Fibroblast of skin of right biceps (primary cell): ENCODE data around the gene ESRP2.

Experiments
- DNase-seq: peaks from one replicate; pipeline ENCODE4 v3.0.0-alpha.2; 2013

ESRP2 gene

DNA sequence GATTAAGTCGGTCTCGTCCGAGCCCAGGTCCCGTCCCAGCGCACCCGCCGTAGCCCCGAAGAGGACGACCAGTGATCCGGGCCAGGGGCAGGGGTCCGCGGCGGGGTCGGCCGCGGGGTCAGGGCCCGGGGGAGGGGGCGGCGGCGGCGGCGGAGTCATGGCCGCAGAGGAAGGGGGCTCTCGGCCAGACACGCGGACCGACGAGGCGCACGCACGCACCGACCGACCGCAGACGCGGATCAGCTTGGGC lies at the start of gene ESRP2:
Gene ESRP2, minus strand, starts transcription at position 241 of the 250 bp plus-strand sequence. Its CDS starts 82 bp downstream, at position 159.
- DNase-seq = no peak

GRCh38 chr16:68285683-68286082 lies 49.8 kb upstream of the ESRP2 start:
- no peak for DNase-seq

DNA sequence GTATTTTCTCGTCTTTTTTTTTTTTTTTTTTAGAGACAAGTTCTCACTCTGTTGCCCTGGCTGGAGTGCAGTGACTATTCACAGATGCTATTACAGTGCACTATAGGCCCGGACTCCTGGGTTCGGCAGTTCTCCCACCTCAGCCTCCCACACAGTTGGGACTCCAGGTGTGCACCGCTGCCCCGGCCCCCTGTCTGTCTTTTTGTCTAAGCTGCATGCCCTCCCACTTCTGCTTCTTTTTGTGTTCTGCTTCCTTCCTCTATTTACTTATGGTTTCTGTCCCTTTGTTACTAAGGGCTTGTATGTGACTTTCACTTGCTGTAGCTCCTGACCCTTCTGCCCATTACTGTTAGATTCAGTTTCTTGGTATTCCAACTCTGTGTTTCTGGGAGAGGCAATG lies 48.9 kb upstream of the ESRP2 start:
- no peak for DNase-seq

- no peak for DNase-seq
Observed at GRCh38 chr16:68283801-68284598, 48.1 kb upstream of the ESRP2 start.

GRCh38 chr16:68283346-68283745 lies 47.4 kb upstream of the ESRP2 start:
- DNase-seq = no peak

DNA sequence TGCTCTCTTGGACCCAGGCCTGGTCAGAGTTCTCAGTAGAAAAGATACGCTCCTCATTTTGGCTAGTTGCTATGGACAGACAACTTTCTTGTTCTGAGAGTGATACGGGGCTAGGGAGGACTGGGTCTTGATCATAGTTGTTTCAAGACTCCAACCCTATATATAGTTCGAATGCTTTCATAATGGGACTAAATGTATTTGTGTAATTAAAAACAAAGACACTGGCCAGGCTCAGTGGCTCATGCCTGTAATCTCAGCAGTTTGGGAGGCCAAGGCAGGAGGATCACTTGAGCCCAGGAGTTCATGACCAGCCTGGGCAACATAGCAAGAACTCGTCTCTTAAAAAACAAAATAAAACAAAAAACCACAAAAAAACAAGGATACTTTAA lies 46.1 kb upstream of the ESRP2 start:
- DNase-seq = no peak

DNA sequence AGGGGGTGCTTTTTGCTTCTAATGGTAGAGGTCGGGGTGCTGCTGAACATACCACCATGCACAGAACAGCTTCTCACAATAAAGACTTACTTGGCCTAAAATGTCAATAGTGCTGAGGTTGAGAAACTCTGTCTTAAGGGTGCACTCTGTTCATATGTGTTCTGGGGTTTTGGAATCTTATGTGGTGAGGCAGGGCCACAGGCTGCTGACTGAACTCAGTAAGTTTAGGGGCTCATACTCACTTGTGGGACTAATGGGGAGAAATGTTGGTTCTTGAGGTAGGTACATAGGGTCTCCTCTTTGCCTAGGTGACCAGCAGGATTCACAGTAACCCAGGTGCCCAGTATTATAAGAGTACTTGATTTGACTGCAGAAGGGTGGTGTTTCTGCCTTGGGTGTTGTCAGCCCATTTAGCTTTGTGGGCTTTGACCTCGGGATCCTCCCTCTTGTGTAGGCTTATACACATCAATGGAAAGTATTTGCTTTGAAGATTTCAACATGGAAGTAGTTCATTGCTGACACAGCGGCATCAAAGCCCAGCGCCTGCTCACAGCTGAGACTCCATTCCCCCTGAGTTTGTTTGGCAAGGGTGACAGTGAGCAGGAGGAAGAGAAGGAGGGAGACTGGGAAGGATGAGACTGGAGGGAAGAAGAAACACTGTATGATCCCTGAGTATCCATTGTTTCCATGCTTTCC lies 45.6 kb upstream of the ESRP2 start:
- no peak for DNase-seq

DNA sequence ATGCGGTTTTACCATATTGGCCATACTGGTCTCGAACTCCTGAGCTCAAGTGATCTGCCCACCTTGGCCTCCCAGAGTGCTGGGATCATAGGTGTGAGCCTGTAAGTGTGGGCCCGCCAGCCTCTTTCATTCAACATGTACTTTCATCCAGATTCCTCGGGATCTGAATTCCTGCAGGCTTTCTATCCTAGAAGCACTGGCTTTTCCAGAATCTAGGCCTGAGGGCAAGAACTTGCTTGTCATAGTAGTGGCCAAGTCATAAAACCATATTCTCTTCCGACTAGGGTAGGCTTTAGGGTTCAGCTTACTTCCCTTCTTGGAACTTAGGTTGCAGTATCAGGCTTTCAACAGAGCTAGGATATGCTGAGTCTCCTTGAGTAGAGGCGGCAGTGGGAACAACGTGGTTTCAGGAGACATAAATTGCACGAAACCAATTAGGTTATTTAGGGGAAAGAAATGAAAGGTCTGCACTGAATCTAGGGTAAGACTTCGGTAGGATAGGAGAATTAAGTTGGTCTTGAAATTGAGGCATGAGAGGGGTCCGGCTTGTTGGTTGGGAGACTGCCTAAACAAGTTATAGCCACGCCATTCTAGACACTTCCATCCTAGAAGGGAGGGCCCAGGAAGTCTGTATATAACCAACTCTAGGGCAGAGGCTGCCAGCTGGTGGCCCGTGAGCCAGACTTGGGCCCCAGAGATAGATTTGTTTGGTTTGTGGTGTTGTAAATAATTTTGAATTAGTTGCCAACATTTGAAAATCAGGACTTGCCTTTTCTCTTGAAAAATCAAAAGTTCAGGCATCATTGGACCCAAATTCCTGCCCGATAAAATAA lies 44.0 kb upstream of the ESRP2 start:
- no peak for DNase-seq

- no peak for DNase-seq
Observed at GRCh38 chr16:68276223-68276622, 40.3 kb upstream of the ESRP2 start.

- no peak for DNase-seq
Observed at GRCh38 chr16:68275611-68276191, 39.8 kb upstream of the ESRP2 start.

DNA sequence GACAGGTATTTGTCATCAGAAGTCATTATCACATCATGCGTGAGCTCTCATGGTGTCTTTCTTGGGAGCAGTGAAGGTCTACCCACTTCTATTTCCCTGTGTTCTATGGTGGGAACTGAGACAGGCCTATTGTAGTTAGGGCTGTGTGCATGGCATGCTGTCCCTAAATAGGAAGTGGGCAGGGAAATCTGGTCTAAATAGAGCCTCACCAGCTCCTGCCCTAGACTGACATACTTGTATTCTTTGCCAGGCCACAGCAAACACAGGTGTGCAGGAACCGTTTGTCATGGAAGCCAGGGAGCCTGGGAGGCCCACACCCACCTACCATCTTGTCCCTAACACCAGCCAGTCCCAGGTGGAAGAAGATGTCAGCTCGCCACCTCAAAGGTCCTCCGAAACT lies 38.5 kb upstream of the ESRP2 start:
- DNase-seq = no peak

- no peak for DNase-seq
Observed at GRCh38 chr16:68273896-68274295, 38.0 kb upstream of the ESRP2 start.

DNA sequence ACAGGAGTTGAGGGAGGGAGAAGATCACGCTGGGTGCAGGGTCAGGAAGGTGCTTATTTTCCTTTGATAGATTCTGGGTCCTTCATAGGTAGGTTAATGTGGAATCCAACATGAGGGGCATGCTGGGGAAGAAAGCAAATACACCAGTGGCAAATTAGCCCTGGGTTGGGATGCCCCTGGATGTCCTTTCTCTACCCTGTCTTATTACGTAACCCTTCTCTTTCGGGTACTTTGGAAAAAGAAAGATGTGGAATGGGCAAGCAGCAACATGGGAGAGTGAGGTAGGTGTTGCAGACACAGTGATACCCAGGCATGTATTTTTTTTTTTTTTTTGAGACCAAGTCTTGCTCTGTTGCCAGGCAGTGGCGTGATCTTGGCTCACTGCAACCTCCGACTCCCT lies 37.5 kb upstream of the ESRP2 start:
- no peak for DNase-seq

DNA sequence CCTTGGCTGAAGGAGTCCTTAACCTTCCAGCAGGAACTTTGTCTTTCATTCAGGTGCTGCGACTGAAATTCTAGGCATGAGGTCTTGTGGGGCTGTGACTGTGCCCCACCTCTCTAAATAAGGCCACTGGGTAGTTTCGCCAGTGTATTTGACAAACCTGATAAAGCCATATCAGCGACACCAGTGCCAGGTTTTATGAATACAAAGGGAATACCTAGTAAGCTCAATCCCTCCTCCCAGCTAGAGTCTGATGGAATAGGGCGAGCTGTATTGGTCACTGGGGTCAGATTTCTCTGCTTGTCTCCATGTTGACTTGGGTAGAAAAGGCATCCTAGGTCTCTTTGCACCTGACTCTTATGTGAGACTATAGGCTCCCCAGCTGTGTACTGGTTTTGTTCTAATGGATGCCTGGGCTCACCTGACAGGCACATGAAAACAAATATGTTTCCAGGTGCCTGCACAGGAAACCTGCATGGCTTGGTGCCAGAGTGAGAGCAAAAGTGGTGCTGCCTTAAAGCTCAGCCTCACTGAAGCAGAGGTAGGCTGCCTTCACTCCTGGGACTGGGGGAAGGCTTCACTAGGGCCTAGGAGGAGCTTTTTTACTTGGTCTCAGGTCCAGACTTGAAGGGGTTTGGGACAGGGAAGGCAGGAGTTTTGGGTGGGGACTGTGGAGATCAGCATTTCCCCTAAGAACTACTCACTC lies 36.7 kb upstream of the ESRP2 start:
- no peak for DNase-seq

- no peak for DNase-seq
Observed at GRCh38 chr16:68270353-68270752, 34.4 kb upstream of the ESRP2 start.

DNA sequence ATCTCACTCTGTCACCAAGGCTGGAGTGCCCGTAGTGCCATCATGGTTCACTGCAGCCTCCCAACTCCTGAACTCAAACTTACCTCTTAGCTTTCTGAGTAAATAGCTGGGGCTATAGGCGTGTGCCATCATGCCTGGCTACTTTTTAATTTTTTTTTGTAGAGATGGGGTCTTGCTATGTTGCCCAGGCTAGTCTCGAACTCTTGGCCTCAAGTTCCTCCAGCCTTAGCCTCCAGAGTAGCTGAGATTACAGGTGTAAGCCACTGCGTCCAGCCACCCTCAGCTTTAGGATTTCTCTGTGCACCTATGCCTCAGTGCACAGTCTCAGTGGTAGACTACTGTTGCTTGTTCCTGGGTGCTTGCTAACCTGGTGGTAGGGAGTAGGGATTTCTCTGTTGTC lies 33.9 kb upstream of the ESRP2 start:
- DNase-seq = no peak

- DNase-seq = no peak
Observed at GRCh38 chr16:68267612-68268405, 31.9 kb upstream of the ESRP2 start.

DNA sequence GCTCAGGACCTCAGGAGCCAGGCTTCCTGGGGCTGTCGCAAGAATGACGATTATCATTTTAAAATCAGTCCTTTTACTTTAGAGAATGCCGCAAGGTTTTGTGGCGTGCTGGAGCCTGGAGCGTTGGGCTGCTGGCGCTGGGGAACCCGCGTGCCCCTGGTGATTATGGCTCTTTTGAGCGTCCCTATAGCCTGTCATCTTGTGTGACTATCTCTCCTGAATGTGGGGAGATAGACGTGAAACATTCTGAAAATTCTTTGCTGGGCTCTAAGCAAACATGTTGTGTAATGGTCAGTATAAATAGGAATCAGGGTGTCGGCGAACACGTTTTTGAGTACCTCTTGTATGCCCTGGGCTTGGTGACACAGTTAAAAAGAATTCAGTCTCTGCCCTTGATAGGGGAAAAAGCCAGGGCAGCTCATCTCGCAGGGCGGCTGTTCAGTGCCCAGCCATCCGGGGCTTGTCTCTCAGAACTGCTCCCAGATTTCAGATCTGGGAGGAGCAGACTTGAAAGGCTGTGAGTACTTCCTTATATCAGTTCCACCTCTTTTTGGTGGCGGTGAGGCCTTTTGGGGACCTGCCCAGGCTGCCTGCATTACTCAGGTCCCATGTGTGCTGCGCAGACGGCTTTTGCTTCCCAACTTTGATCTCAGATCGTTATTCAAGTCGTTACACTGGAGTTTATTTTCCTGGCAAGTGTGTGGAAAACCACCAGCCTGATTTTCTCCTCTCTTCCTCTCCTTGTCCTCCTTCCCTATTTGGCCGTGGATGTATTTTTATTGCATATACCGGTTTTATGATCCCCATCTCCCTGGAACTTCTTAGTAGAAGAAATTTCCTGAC lies 29.4 kb upstream of the ESRP2 start:
- peak; percentile 77 for DNase-seq

GRCh38 chr16:68264128-68265077 lies 28.5 kb upstream of the ESRP2 start, which contains the start of gene SLC7A6:
SLC7A6 (plus strand) TSS chr16:68264526; CDS start chr16:68274727, 10,201 bp downstream.
- DNase-seq = peak; percentile 80
